Smooth muscle cell (in vitro differentiated cells): ENCODE data around the gene LRRN2. TPM values are rescaled to one million over a fixed set of nuclear protein-coding genes. Genes with fewer than 3 reads are reported as not detected.

Experiments
- DNase-seq: peaks from one replicate; lab custom pipeline; 2025; ENCODE audit not compliant: unreplicated experiment; lab: John Stamatoyannopoulos, UW
- H2AFZ ChIP-seq: fragments of 200-600 bp; sonication (generic); 2 replicates; pipeline ENCODE4 v1.6.0; 2016; ENCODE audit warnings: antibody characterized with exemption, low read depth, mild to moderate bottlenecking
- H3F3A ChIP-seq: fragments of 200-600 bp; sonication (generic); 2 replicates; pipeline ENCODE4 v1.6.0; 2017; ENCODE audit warnings: antibody characterized with exemption, low read depth
- H3K27ac ChIP-seq: fragments of 200-600 bp; sonication (generic); 2 replicates; pipeline ENCODE4 v1.5.1; 2016; ENCODE audit warnings: low read depth, mild to moderate bottlenecking
- H3K27me3 ChIP-seq: fragments of 200-600 bp; sonication (generic); 2 replicates; pipeline ENCODE4 v1.6.1; 2016; ENCODE audit warnings: low read depth, mild to moderate bottlenecking
- H3K36me3 ChIP-seq: fragments of 200-600 bp; sonication (generic); 2 replicates; pipeline ENCODE4 v1.5.1; 2016; ENCODE audit warnings: low read depth
- H3K4me1 ChIP-seq: fragments of 200-600 bp; sonication (generic); 2 replicates; pipeline ENCODE4 v1.5.1; 2016; ENCODE audit warnings: low read depth
- H3K4me2 ChIP-seq: fragments of 200-600 bp; sonication (generic); 2 replicates; pipeline ENCODE4 v1.6.0; 2016; ENCODE audit warnings: mild to moderate bottlenecking
- H3K4me3 ChIP-seq: fragments of 200-600 bp; sonication (generic); 2 replicates; pipeline ENCODE4 v1.5.1; 2016; ENCODE audit warnings: mild to moderate bottlenecking
- H3K79me2 ChIP-seq: fragments of 200-600 bp; sonication (generic); 2 replicates; pipeline ENCODE4 v1.6.0; 2016; ENCODE audit warnings: low read depth, mild to moderate bottlenecking
- H3K9ac ChIP-seq: fragments of 200-600 bp; sonication (generic); 2 replicates; pipeline ENCODE4 v1.6.0; 2016; ENCODE audit warnings: low read depth
- H3K9me3 ChIP-seq: fragments of 200-600 bp; sonication (generic); replicated peaks from 2 replicates; pipeline ENCODE4 v1.5.1; 2016; ENCODE audit warnings: low read depth
- H4K20me1 ChIP-seq: fragments of 200-600 bp; sonication (generic); 2 replicates; pipeline ENCODE4 v1.6.0; 2016; ENCODE audit warnings: low read depth
- WGBS: methylation state at CpG from one replicate; pipeline ENCODE4 v1.1.7; 2016; ENCODE audit warnings: low lambda C conversion rate; 5-methylcytosine and 5-hydroxymethylcytosine counted together
- polyA plus RNA-seq: library from polyadenylated mRNA; unstranded; fragments of >200 nt; fragmentation: Nextera tagmentation; extraction: Ambion mirVana; gene quantifications from 2 replicates; pipeline ENCODE4 v1.2.1, GENCODE V29; 2016
- total RNA-seq: library from RNA; depleted of rRNA; stranded (reverse); fragments of >200 nt; gene quantifications from 2 replicates; pipeline ENCODE4 v1.2.3, GENCODE V29; 2014
- TF ChIP-seq, protein P1 (sequence below): fragments of 200-600 bp; sonication (generic); IDR thresholded peaks from 2 replicates; pipeline ENCODE4 v1.5.1; 2017; ENCODE audit warnings: borderline replicate concordance, mild to moderate bottlenecking, antibody characterized with exemption; ENCODE audit not compliant: insufficient read depth, poor library complexity, severe bottlenecking

The LRRN2 gene
- total and polyA plus RNA-seq, 2 experiments from 2014 or later, result 1.3 to 2.4 TPM

DNA sequence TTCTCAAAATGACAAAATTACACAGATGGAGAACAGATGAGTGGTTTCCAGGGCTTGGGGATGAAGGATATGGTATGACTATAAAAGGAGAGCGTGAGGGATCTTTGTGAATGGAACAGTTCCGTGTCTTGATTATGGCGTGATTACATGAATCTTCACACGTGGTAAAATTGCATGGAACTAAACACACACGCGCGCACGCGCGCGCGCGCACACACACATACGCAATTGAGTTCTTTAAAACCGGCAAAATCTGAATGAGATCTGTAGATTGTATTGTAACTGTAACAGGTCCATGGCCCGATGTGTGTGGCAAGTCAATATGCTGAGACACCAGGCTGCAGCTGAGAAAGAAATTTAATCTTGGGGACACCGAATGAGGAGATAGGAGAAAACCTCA lies 11.1 kb upstream of the LRRN2 start:
- H3K27me3 ChIP-seq, result peaks cover 4% of the 10 kb centered on the region
- no peaks in the 10 kb centered on the region for H3F3A ChIP-seq
- 92% methylated on average over 17 of the region's 17 CpGs for WGBS

GRCh38 chr1:204695692-204696091 lies 10.2 kb upstream of the LRRN2 start:
- Histone ChIP-seq H3K27me3 (peaks cover 4% of the 10 kb centered on the region), H3K9ac (no peak overlapping the region), H3F3A (no peaks in the 10 kb centered on the region), H3K4me3 (no peak overlapping the region), H3K4me2 (no peak overlapping the region), H3K9me3 (no peaks in the 10 kb centered on the region), H2AFZ (no peak overlapping the region), H3K79me2 (no peaks in the 10 kb centered on the region), H3K36me3 (no peaks in the 10 kb centered on the region), H4K20me1 (no peaks in the 10 kb centered on the region), H3K4me1 (peaks cover 5% of the 10 kb centered on the region), H3K27ac (no peak overlapping the region)
- DNase-seq, result no peak
- WGBS, result 81% methylated on average over 5 of the region's 5 CpGs
- TF ChIP-seq, protein P1, sequence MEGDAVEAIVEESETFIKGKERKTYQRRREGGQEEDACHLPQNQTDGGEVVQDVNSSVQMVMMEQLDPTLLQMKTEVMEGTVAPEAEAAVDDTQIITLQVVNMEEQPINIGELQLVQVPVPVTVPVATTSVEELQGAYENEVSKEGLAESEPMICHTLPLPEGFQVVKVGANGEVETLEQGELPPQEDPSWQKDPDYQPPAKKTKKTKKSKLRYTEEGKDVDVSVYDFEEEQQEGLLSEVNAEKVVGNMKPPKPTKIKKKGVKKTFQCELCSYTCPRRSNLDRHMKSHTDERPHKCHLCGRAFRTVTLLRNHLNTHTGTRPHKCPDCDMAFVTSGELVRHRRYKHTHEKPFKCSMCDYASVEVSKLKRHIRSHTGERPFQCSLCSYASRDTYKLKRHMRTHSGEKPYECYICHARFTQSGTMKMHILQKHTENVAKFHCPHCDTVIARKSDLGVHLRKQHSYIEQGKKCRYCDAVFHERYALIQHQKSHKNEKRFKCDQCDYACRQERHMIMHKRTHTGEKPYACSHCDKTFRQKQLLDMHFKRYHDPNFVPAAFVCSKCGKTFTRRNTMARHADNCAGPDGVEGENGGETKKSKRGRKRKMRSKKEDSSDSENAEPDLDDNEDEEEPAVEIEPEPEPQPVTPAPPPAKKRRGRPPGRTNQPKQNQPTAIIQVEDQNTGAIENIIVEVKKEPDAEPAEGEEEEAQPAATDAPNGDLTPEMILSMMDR, result no peak

More for the DNA sequence above, 11.1 kb upstream of the LRRN2 start:
- H3K4me2 ChIP-seq, result no peak overlapping the region
- H3K9me3 ChIP-seq, result no peaks in the 10 kb centered on the region
- no peaks in the 10 kb centered on the region for H4K20me1 ChIP-seq
- no peaks in the 10 kb centered on the region for H3K79me2 ChIP-seq
- H3K4me3 ChIP-seq, result no peak overlapping the region
- TF ChIP-seq, protein P1, result no peak
- H2AFZ ChIP-seq, result no peak overlapping the region
- no peaks in the 10 kb centered on the region for H3K36me3 ChIP-seq
- no peak for DNase-seq
- H3K4me1 ChIP-seq, result peaks cover 5% of the 10 kb centered on the region
- no peak overlapping the region for H3K9ac ChIP-seq
- H3K27ac ChIP-seq, result no peak overlapping the region

DNA sequence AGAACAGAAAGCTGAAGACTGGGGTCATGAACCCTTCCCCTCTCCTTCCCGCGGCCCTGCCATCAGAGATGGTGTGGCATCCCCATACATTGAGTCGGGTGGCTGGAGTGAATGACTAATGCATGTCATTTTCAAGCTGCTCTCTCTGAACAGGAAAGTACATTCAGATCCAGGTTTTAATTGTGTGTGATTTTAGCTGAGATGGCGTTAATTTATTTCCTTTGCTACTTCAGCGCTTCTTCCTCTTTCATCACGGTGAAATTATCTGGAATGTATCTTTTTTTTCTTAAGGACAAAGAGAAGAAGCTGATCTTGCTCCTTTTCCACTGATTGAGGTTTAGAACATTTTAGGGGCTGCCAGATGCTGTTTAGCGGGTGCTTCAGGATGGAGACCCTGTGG lies 8.6 kb upstream of the LRRN2 start:
- 89% methylated on average over 7 of the region's 7 CpGs for WGBS
- H4K20me1 ChIP-seq, result no peaks in the 10 kb centered on the region
- no peak overlapping the region for H3K9ac ChIP-seq
- no peak for DNase-seq
- H3K4me2 ChIP-seq, result no peak overlapping the region
- H3K9me3 ChIP-seq, result no peaks in the 10 kb centered on the region
- H3K27ac ChIP-seq, result no peak overlapping the region
- H3K27me3 ChIP-seq, result peaks cover 10% of the 10 kb centered on the region
- no peaks in the 10 kb centered on the region for H3K79me2 ChIP-seq
- H3K36me3 ChIP-seq, result no peaks in the 10 kb centered on the region
- no peak overlapping the region for H2AFZ ChIP-seq
- H3F3A ChIP-seq, result no peaks in the 10 kb centered on the region
- H3K4me1 ChIP-seq, result peaks cover 5% of the 10 kb centered on the region
- TF ChIP-seq, protein P1, result no peak
- H3K4me3 ChIP-seq, result no peak overlapping the region

DNA sequence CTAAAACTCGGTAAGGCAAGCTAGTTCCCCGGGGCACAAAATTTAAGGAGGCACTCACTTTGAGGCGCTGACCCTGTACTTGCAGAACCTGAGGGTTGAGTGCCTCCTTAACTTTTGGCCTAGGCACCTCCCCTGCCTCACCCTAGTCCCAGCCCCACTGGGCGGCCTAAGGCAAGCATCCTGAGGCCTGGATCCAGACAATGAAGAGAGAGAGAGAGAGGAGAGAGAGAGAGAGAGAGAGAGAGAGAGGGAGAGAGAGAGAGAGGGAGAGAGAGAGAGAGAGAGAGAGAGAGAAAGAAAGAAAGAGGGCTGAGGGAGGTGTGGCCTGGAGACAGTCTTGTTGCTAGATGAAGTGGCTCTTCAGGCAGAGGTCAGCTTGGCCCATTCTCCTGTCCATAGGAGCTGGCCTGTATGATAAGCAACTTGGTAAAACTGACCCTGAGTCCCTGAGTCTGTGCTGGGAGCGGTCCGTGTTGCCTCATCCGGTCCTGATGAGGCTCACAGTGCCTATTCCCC lies 7.4 kb upstream of the LRRN2 start:
- H3K4me2 ChIP-seq, result no peak overlapping the region
- no peaks in the 10 kb centered on the region for H4K20me1 ChIP-seq
- H3K4me1 ChIP-seq, result peaks cover 5% of the 10 kb centered on the region
- H3K27me3 ChIP-seq, result peaks cover 23% of the 10 kb centered on the region
- no peaks in the 10 kb centered on the region for H3K36me3 ChIP-seq
- 56% methylated on average over 7 of the region's 7 CpGs for WGBS
- TF ChIP-seq, protein P1, result no peak
- no peak for DNase-seq
- no peaks in the 10 kb centered on the region for H3K79me2 ChIP-seq
- no peak overlapping the region for H3K27ac ChIP-seq
- no peaks in the 10 kb centered on the region for H3K9me3 ChIP-seq
- H2AFZ ChIP-seq, result no peak overlapping the region
- no peaks in the 10 kb centered on the region for H3F3A ChIP-seq
- H3K4me3 ChIP-seq, result no peak overlapping the region
- H3K9ac ChIP-seq, result no peak overlapping the region
